ENCODE data around the gene LRRD1. TPM values are rescaled to one million over a fixed set of nuclear protein-coding genes. Genes with fewer than 3 reads are reported as not detected.

The LRRD1 gene
- polyA plus RNA-seq, 1 of the 3 experiments (the other 2 are of a cell fraction), result not detected

DNA sequence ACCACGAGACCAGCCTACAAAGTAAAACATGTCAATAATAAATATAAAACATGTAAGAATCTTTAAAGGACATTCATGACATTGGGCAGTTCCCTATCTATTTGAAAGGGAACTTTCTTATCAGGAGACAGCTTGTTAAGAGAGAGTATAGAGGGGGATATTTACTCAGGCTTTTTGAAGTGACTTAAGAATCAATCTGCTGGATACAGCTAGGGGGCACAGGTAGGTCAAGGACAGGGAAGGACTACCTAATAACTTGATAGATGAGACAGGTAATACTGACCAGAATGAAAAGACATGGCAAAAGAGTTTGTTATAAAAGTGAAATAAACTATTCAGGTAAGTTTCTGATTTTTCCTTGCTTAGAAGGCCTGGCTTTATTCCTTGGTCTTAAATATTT, 21.8 kb upstream of the LRRD1 start:
- Histone ChIP-seq H3K79me2 (ENCODE audit: insufficient read depth) (peaks cover under 1% of the 10 kb centered on the region; the same call in 1 of the 2 replicates), H3K27me3 (ENCODE audit: insufficient read depth) (no peaks in the 10 kb centered on the region), H3K9me3 (no peaks in the 10 kb centered on the region), H3K36me3 (replicated peaks in 1 of 2; ENCODE audit: control insufficient read depth in 1 of 2, insufficient read depth in 2 of 2, low read length in 1 of 2) (peaks cover 74 to 89% of the 10 kb centered on the region in 2 experiments), H3K9ac (no peak overlapping the region), H3K27ac (ENCODE audit: low read depth in 2 of 2, low read length in 1 of 2) (no peak overlapping the region), H3K4me2 (no peak overlapping the region), H3K4me1 (ENCODE audit: control insufficient read depth in 1 of 2, insufficient read depth in 2 of 2, low read depth in 1 of 2, low read length in 1 of 2) (no peaks in the 10 kb centered on the region), H2AFZ (ENCODE audit: low read depth) (no peak overlapping the region), H3F3A (replicated peaks; ENCODE audit: insufficient read depth) (no peaks in the 10 kb centered on the region), H3K4me3 (ENCODE audit: low read depth in 2 of 2, low read length in 1 of 2) (no peak overlapping the region), H3K9me2 (no peaks in the 10 kb centered on the region), H4K20me1 (ENCODE audit: insufficient read depth) (no peaks in the 10 kb centered on the region)
- ChIA-PET POLR2A (no interaction called here), CTCF (interaction anchor here (0.8 to 1.5 kb wide), 3 partner anchors 22 to 67 kb away, joined by 3 to 5 read pairs (median 3); partner anchors contain the start of genes ANKIB1, CYP51A1, KRIT1 and LRRD1)
- TF ChIP-seq EP300 (IDR thresholded peaks at IDR 0.05; ENCODE audit: borderline replicate concordance in 1 of 2, low read depth in 1 of 2, low read length in 1 of 2) (no peak), TAF1 (IDR thresholded peaks at IDR 0.05; ENCODE audit: borderline replicate concordance, low read depth, low read length) (no peak), EZH2phosphoT487 (IDR thresholded peaks at IDR 0.05; ENCODE audit: borderline replicate concordance, low read depth) (no peak), FOXJ3 (CRISPR knock-in tag; IDR thresholded peaks at IDR 0.05) (no peak), TEAD4 (IDR thresholded peaks at IDR 0.05; ENCODE audit: borderline replicate concordance, insufficient read depth) (no peak), NRF1 (IDR thresholded peaks at IDR 0.05; ENCODE audit: low read depth, low read length) (no peak), MXI1 (IDR thresholded peaks at IDR 0.05; ENCODE audit: low read depth, low read length) (no peak), ELF1 (IDR thresholded peaks at IDR 0.05) (no peak), CHD2 (IDR thresholded peaks at IDR 0.05; ENCODE audit: low read length, partially characterized antibody) (no peak), RCOR1 (IDR thresholded peaks at IDR 0.05; ENCODE audit: low read length) (no peak), YY1 (IDR thresholded peaks at IDR 0.05; ENCODE audit: low read depth) (no peak)
- TF ChIP-seq, protein P1, sequence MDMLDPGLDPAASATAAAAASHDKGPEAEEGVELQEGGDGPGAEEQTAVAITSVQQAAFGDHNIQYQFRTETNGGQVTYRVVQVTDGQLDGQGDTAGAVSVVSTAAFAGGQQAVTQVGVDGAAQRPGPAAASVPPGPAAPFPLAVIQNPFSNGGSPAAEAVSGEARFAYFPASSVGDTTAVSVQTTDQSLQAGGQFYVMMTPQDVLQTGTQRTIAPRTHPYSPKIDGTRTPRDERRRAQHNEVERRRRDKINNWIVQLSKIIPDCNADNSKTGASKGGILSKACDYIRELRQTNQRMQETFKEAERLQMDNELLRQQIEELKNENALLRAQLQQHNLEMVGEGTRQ (IDR thresholded peaks at IDR 0.05; ENCODE audit: borderline replicate concordance, low read depth, low read length), result no peak
- TF ChIP-seq, protein P2, sequence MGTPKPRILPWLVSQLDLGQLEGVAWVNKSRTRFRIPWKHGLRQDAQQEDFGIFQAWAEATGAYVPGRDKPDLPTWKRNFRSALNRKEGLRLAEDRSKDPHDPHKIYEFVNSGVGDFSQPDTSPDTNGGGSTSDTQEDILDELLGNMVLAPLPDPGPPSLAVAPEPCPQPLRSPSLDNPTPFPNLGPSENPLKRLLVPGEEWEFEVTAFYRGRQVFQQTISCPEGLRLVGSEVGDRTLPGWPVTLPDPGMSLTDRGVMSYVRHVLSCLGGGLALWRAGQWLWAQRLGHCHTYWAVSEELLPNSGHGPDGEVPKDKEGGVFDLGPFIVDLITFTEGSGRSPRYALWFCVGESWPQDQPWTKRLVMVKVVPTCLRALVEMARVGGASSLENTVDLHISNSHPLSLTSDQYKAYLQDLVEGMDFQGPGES (IDR thresholded peaks at IDR 0.05; ENCODE audit: low read depth, low read length), result no peak
- TF ChIP-seq, protein P3, sequence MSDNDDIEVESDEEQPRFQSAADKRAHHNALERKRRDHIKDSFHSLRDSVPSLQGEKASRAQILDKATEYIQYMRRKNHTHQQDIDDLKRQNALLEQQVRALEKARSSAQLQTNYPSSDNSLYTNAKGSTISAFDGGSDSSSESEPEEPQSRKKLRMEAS (IDR thresholded peaks at IDR 0.05; ENCODE audit: low read depth), result no peak
- TF ChIP-seq, protein P4, sequence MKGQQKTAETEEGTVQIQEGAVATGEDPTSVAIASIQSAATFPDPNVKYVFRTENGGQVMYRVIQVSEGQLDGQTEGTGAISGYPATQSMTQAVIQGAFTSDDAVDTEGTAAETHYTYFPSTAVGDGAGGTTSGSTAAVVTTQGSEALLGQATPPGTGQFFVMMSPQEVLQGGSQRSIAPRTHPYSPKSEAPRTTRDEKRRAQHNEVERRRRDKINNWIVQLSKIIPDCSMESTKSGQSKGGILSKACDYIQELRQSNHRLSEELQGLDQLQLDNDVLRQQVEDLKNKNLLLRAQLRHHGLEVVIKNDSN (IDR thresholded peaks at IDR 0.05; ENCODE audit: borderline replicate concordance, low read depth), result no peak
- TF ChIP-seq, protein P5, sequence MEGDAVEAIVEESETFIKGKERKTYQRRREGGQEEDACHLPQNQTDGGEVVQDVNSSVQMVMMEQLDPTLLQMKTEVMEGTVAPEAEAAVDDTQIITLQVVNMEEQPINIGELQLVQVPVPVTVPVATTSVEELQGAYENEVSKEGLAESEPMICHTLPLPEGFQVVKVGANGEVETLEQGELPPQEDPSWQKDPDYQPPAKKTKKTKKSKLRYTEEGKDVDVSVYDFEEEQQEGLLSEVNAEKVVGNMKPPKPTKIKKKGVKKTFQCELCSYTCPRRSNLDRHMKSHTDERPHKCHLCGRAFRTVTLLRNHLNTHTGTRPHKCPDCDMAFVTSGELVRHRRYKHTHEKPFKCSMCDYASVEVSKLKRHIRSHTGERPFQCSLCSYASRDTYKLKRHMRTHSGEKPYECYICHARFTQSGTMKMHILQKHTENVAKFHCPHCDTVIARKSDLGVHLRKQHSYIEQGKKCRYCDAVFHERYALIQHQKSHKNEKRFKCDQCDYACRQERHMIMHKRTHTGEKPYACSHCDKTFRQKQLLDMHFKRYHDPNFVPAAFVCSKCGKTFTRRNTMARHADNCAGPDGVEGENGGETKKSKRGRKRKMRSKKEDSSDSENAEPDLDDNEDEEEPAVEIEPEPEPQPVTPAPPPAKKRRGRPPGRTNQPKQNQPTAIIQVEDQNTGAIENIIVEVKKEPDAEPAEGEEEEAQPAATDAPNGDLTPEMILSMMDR (IDR thresholded peaks at IDR 0.05), result no peak
- 98% methylated on average over 1 of the region's 1 CpG for WGBS (ENCODE audit: low lambda C conversion rate)
- DNase-seq, result no peak

Measured in SK-N-SH (cell line).